Retinal pigment epithelial cell (primary cell): ENCODE data around the gene TSPAN13.

Experiments used
- DNase-seq: peaks from one replicate; pipeline ENCODE4 v3.0.0-alpha.2; 2010; ENCODE audit warnings: low read depth
- H3K4me3 ChIP-seq: 2 replicates; pipeline ENCODE4 v1.5.1; 2011; ENCODE audit warnings: mild to moderate bottlenecking, low read length, control low read depth, moderate library complexity
- TF ChIP-seq, protein P1 (sequence below): conservative IDR thresholded peaks from 2 replicates; pipeline ENCODE4 v1.5.1; 2011; ENCODE audit warnings: low read depth, low read length, control low read depth, inconsistent platforms

TSPAN13 gene

GRCh38 chr7:16739863-16740622, 13.5 kb upstream of the TSPAN13 start:
- TF ChIP-seq, protein P1, sequence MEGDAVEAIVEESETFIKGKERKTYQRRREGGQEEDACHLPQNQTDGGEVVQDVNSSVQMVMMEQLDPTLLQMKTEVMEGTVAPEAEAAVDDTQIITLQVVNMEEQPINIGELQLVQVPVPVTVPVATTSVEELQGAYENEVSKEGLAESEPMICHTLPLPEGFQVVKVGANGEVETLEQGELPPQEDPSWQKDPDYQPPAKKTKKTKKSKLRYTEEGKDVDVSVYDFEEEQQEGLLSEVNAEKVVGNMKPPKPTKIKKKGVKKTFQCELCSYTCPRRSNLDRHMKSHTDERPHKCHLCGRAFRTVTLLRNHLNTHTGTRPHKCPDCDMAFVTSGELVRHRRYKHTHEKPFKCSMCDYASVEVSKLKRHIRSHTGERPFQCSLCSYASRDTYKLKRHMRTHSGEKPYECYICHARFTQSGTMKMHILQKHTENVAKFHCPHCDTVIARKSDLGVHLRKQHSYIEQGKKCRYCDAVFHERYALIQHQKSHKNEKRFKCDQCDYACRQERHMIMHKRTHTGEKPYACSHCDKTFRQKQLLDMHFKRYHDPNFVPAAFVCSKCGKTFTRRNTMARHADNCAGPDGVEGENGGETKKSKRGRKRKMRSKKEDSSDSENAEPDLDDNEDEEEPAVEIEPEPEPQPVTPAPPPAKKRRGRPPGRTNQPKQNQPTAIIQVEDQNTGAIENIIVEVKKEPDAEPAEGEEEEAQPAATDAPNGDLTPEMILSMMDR, result no peak
- peak; percentile 76 for DNase-seq
- H3K4me3 ChIP-seq, result no peak overlapping the region

DNA sequence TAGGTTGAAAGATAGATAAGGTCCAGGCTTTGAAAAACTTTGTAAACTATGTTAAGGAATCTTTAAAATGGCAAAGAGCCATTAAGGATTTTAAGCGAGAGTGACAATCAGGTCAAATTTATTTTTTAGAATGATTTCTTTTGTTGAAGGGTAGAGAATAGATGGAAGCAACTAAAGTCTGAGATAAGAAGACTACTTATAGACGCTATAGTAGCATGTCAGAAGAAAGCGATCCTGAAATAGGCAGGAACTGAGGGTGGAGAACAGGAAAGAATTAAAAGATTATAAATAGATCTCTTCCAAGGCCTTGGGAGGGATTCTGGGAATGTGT, 13.0 kb upstream of the TSPAN13 start:
- no peak overlapping the region for H3K4me3 ChIP-seq
- TF ChIP-seq, protein P1, result no peak
- DNase-seq, result no peak

- TF ChIP-seq, protein P1, result no peak
- DNase-seq, result no peak
- no peak overlapping the region for H3K4me3 ChIP-seq
These were observed 12.6 kb upstream of the TSPAN13 start for GRCh38 chr7:16740996-16741395.

GRCh38 chr7:16741676-16742075, 11.9 kb upstream of the TSPAN13 start:
- TF ChIP-seq, protein P1, result no peak

DNA sequence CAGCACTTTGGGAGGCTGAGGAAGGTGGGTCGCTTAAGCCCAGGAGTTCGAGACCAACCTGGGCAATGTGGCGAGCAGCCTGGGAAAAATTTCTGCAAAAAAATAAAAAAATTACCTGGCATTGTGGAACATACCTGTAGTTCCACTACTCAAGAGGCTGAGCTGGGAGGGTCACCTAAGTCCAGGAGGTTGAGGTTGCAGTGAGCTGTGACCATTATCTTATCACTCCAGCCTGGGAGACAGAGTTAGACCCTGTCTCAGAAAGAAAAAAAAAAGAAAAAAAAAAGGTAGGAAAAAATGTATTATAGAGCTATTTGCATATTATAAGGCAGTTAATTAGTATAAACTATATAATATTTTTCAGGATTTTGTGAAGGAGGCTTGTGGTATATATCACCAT, 11.0 kb upstream of the TSPAN13 start:
- no peak for DNase-seq
- no peak overlapping the region for H3K4me3 ChIP-seq
- TF ChIP-seq, protein P1, result no peak

More at GRCh38 chr7:16741676-16742075, 11.9 kb upstream of the TSPAN13 start:
- DNase-seq, result no peak
- H3K4me3 ChIP-seq, result no peak overlapping the region

GRCh38 chr7:16743236-16743635, 10.3 kb upstream of the TSPAN13 start:
- TF ChIP-seq, protein P1, result no peak
- H3K4me3 ChIP-seq, result no peak overlapping the region
- no peak for DNase-seq

GRCh38 chr7:16744518-16745250, 8.9 kb upstream of the TSPAN13 start:
- TF ChIP-seq, protein P1, result no peak
- H3K4me3 ChIP-seq, result no peak overlapping the region
- no peak for DNase-seq
